Metanephros (tissue), 2 donors: Measurements from ENCODE around the gene SPANXN5. TPM values are rescaled to one million over a fixed set of nuclear protein-coding genes. Genes with fewer than 3 reads are reported as not detected.

Source experiments
- small RNA-seq: library from RNA; depleted of rRNA; stranded (forward); fragments of <200 nt; gene quantifications from one replicate; pipeline ENCODE3, GENCODE V24; 2014; ENCODE audit warnings: low replicate concordance
- total RNA-seq: library from RNA; depleted of rRNA; stranded (reverse); fragments of >200 nt; gene quantifications from one replicate; pipeline ENCODE4 v1.2.3, GENCODE V29; 2014

Gene SPANXN5, protein sequence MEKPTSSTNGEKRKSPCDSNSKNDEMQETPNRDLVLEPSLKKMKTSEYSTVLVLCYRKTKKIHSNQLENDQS
- total RNA-seq = not detected

DNA sequence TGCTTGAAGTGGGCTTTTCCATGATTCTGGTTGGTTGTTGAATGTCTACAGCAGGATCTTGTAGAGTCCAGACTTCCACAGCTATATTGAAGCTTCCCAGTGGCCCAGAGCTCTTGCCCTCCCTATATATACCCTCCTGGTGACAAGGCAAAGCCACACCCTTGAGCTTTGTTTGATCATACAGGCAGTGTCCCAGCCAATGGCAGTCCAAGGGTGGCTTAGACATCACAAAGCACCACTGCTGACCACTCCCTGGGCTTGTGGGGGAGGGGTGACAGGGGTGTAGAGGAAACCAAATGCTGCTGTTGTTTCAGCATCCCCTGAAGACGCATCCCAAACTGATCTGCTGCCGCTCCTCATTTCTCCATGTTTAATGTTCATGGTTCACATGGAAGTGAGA is at the start of gene SPANXN5:
SPANXN5 (minus strand) TSS at position 101 of the 400 bp plus-strand sequence; CDS start at position 22, 79 bp downstream.

DNA sequence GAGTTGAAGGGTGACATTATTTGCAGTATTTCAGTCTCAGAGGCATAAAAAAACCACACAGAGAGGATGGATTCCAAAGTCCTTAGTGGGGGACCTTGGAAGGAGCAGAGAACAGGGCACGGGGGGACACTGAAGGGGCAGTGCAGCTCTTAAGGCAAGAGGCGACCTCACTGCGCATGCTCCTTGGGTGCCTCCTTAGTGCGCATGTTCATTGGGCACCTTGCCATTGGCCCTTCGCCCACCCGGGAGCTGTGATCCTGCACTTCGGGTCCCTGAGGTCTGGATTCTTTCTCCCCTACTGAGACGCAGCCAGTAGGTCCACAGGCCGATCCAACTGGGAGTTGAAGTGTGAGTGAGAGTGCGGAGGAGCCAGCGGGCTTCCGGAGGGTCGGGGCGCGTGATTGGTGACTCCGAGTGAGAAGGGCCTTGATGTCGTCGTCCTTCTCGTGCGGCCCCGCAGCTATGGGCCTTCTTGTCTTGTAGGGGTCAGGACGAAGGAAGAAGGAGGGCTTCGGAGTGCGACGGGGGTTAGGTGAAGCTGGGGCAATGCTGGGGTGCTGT is 13.9 kb upstream of the SPANXN5 start, which contains the start of gene XAGE5:
XAGE5 (plus strand) TSS at position 223 of the 561 bp plus-strand sequence. CDS start 1,280 bp downstream, outside the sequence.

DNA sequence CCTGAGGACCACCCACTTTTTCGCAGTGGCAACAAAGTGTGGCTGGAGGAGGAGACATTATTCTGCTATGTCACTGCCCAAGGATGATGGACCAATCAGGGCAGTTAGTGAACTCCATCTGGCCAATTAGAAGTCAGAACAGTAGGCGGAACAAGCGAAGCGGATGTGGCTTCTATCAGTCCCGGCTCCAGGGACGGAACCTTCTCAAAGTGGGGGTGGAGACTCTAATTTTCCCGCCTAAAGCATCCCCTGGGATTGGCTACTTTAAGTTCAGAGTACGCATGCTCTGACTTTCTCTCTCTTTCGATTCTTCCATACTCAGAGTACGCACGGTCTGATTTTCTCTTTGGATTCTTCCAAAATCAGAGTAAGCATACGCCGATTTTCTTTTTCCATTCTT is 46.3 kb downstream of the SPANXN5 start, which contains the start of gene SSX2B:
SSX2B (plus strand) TSS at position 301 of the 400 bp plus-strand sequence. CDS start 1,429 bp downstream, outside the sequence.

Small RNA genes lying within 50 kb of the gene (small RNA-seq; reads per million reads assigned to genes)
- gene AC244505.6 = not detected
- gene AC244505.7 = not detected

Other genes with a start within 250 kb of the SPANXN5 start
- gene SSX7, start 142.5 kb downstream of the SPANXN5 start, total RNA-seq = not detected
- gene SSX2, start 90.2 kb downstream of the SPANXN5 start, total RNA-seq = not detected
- 0.35 TPM for gene SSX2B, start 46.2 kb downstream of the SPANXN5 start, total RNA-seq
- not detected for gene XAGE5, start 13.9 kb upstream of the SPANXN5 start, total RNA-seq
- not detected for gene XAGE3, start 70.7 kb upstream of the SPANXN5 start, total RNA-seq
- 22.0 TPM for gene FAM156B, start 99.9 kb upstream of the SPANXN5 start, total RNA-seq
- gene FAM156A, start 161.1 kb upstream of the SPANXN5 start, total RNA-seq = 28.9 TPM